ENCODE results near the gene CHTF18.
A peak's percentile ranks its signal among the peaks of the same experiment; 100 is the strongest.

Gene CHTF18

GRCh38 chr16:776824-777223, 11.6 kb upstream of the CHTF18 start:
- no peak overlapping the region for H3K4me3 Mint-ChIP-seq
- no peaks in the 10 kb centered on the region for H3K9me3 Mint-ChIP-seq
- peaks cover 1% of the 10 kb centered on the region for H3K4me1 Mint-ChIP-seq (ENCODE audit: low read depth)
- no peaks in the 10 kb centered on the region for H3K27me3 Mint-ChIP-seq (ENCODE audit: low read depth)
- no peak overlapping the region for H3K27ac Mint-ChIP-seq
- H3K36me3 Mint-ChIP-seq (ENCODE audit: low read depth) = no peaks in the 10 kb centered on the region

DNA sequence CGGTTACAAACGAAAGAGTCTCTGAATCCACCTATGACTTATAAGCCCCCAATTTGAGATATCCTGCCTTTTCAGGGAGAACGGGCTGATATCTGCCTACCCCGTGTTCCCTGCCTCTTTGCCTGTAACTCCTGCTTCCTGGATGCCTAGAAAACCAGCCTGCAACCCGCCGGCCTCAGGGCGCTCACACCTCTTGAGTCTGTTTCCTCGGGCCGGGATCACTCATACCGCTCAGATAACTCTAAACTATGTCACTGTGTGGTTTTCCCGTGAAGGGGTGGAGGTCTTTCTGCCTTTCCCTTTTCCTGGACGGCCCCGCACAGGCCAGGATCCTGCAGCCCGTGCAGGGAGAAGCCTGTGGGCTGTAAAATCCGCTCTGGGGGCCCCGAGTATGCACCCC, 10.6 kb upstream of the CHTF18 start:
- H3K4me3 Mint-ChIP-seq = no peak overlapping the region
- H3K4me1 Mint-ChIP-seq (ENCODE audit: low read depth) = peaks cover 1% of the 10 kb centered on the region
- H3K27me3 Mint-ChIP-seq (ENCODE audit: low read depth) = no peaks in the 10 kb centered on the region
- H3K27ac Mint-ChIP-seq = no peak overlapping the region
- H3K9me3 Mint-ChIP-seq = no peaks in the 10 kb centered on the region
- H3K36me3 Mint-ChIP-seq (ENCODE audit: low read depth) = no peaks in the 10 kb centered on the region

DNA sequence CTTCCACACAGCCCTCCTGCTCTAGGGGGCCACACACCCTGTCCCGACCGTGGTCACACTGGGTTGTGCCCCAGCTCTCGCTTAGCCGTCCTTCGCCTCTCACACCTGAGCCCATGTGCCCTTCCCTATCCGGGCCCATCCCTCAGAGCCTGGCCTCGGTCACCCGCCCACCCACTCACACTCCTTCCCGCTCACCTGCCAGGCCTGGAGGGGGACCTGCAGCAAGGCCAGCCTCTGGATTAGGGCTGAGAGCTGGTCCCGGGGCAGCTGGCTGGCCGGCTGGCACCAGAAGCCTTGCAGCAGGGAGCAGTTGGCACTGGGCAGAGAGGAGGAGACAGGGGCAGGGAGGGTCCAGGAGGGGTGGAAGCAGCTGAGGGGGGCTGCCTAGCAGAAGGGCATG, 10.0 kb upstream of the CHTF18 start:
- Mint-ChIP-seq H3K27me3 (ENCODE audit: low read depth) (no peaks in the 10 kb centered on the region), H3K4me3 (no peak overlapping the region), H3K27ac (no peak overlapping the region), H3K9me3 (no peaks in the 10 kb centered on the region), H3K4me1 (ENCODE audit: low read depth) (peaks cover 1% of the 10 kb centered on the region), H3K36me3 (ENCODE audit: low read depth) (no peaks in the 10 kb centered on the region)

- Mint-ChIP-seq H3K27me3 (ENCODE audit: low read depth) (no peaks in the 10 kb centered on the region), H3K9me3 (no peaks in the 10 kb centered on the region), H3K36me3 (ENCODE audit: low read depth) (no peaks in the 10 kb centered on the region), H3K4me3 (no peak overlapping the region), H3K4me1 (ENCODE audit: low read depth) (peaks cover 1% of the 10 kb centered on the region), H3K27ac (no peak overlapping the region)
These were observed 9.4 kb upstream of the CHTF18 start for GRCh38 chr16:778909-779527.

DNA sequence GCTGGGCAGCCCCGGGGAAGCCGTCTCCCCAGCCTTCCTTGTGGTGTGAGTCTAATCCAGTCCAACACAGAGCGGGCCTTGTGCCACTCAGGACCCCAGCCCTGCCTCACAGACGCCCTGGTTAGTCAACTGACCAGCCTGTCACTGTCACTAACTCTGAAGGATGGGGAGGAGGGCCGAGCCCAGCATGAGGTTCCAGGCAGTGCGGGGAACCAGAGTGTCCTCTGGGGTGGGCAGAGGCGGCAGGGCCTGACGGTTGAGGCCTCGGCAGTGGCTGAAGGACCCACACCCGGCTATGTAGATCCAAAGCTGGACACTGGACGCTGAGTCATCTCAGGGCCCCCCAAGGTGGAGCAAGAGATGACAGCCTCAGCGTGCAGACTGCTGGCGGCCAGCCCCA, 8.9 kb upstream of the CHTF18 start:
- Mint-ChIP-seq H3K27me3 (ENCODE audit: low read depth) (no peaks in the 10 kb centered on the region), H3K27ac (no peak overlapping the region), H3K4me1 (ENCODE audit: low read depth) (peaks cover 1% of the 10 kb centered on the region)

DNA sequence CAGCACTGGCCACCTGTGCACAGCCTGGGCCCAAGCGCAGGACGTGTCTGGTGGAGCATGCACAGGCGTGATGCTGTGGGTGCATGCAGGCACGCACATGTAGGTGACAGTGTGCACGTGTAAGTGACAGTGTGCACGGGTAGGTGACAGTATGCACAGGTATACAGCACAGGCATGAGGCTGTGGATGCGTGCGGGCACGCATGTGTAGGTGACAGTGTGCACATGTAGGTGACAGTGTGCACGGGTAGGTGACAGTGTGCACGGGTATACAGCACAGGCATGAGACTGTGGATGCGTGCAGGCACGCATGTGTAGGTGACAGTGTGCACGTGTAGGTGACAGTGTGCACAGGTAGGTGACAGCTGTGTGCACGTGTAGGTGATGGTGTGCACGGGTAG, 8.1 kb upstream of the CHTF18 start:
- H3K36me3 Mint-ChIP-seq (ENCODE audit: low read depth) = no peaks in the 10 kb centered on the region
- no peak overlapping the region for H3K27ac Mint-ChIP-seq
- H3K4me3 Mint-ChIP-seq = no peak overlapping the region
- H3K9me3 Mint-ChIP-seq = no peaks in the 10 kb centered on the region
- H3K27me3 Mint-ChIP-seq (ENCODE audit: low read depth) = no peaks in the 10 kb centered on the region
- H3K4me1 Mint-ChIP-seq (ENCODE audit: low read depth) = peaks cover 1% of the 10 kb centered on the region

More for the DNA sequence above, 8.9 kb upstream of the CHTF18 start:
- Mint-ChIP-seq H3K36me3 (ENCODE audit: low read depth) (no peaks in the 10 kb centered on the region), H3K9me3 (no peaks in the 10 kb centered on the region), H3K4me3 (no peak overlapping the region)

- Mint-ChIP-seq H3K27me3 (ENCODE audit: low read depth) (no peaks in the 10 kb centered on the region), H3K4me3 (no peak overlapping the region), H3K9me3 (no peaks in the 10 kb centered on the region), H3K4me1 (ENCODE audit: low read depth) (peaks cover 1% of the 10 kb centered on the region), H3K27ac (no peak overlapping the region), H3K36me3 (ENCODE audit: low read depth) (no peaks in the 10 kb centered on the region)
These were observed 6.9 kb upstream of the CHTF18 start for GRCh38 chr16:781346-782010.

- no peak overlapping the region for H3K4me3 Mint-ChIP-seq
- H3K9me3 Mint-ChIP-seq = no peaks in the 10 kb centered on the region
- H3K27ac Mint-ChIP-seq = no peak overlapping the region
- no peaks in the 10 kb centered on the region for H3K36me3 Mint-ChIP-seq (ENCODE audit: low read depth)
- H3K4me1 Mint-ChIP-seq (ENCODE audit: low read depth) = peaks cover 1% of the 10 kb centered on the region
- no peaks in the 10 kb centered on the region for H3K27me3 Mint-ChIP-seq (ENCODE audit: low read depth)
These were observed 6.2 kb upstream of the CHTF18 start for GRCh38 chr16:782258-782657.

DNA sequence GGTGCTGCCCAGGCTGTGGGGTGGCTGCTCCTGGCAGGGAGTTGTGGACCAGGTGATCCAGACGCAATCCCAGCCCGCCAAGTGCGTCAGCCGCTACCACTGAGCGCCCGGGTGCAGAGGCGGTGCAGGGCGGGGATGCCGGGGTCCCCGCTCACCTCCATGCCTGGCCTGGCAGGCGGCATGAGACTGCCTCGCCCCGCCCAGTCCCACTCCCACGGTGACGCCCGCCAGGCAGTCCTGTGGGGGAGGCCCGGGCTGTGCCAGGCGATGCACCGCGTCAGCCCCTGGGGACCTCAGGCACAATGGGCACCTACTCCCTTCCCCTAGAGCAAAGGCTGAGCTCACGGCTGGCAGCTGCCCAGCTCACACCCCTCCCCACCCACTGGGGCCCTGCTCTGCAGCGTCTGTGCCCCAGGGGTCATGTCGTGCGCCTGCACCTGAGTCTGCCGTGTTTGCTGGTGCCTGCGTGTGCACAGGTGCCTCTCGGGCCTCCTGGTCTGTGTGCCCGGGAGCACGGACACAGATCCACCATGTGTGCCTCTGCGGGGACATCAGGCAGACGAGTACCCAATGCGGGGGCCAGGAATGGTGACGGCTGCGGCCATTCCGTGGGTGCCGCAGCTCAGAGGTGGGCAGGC, 5.5 kb upstream of the CHTF18 start:
- Mint-ChIP-seq H3K9me3 (no peaks in the 10 kb centered on the region), H3K36me3 (ENCODE audit: low read depth) (no peaks in the 10 kb centered on the region), H3K27ac (no peak overlapping the region), H3K4me3 (no peak overlapping the region), H3K27me3 (ENCODE audit: low read depth) (no peaks in the 10 kb centered on the region), H3K4me1 (ENCODE audit: low read depth) (no peaks in the 10 kb centered on the region)

GRCh38 chr16:783404-784161, 4.8 kb upstream of the CHTF18 start:
- Mint-ChIP-seq H3K27ac (no peak overlapping the region), H3K9me3 (no peaks in the 10 kb centered on the region), H3K4me1 (ENCODE audit: low read depth) (no peaks in the 10 kb centered on the region), H3K27me3 (ENCODE audit: low read depth) (no peaks in the 10 kb centered on the region), H3K4me3 (no peak overlapping the region), H3K36me3 (ENCODE audit: low read depth) (no peaks in the 10 kb centered on the region)

DNA sequence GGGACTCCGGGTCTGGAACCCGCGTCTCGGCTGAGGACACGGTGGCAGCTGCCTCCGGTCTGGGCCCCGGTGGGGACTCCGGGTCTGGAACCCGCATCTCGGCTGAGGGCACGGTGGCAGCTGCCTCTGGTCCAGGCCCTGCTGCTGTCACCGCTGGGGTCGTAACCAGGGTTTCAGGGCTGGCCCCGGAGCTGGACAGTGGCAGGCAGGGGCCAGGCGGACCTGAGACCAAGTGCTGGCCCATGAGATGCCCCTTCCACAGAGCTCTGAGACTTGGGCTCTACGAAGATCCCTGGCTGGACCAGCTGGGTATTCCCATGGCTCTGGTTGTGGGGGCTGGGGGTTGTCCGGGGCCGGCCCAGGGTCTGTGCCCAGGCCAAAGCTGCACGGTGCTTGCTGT, 4.0 kb upstream of the CHTF18 start:
- no peaks in the 10 kb centered on the region for H3K9me3 Mint-ChIP-seq
- H3K27ac Mint-ChIP-seq = no peak overlapping the region
- no peaks in the 10 kb centered on the region for H3K4me1 Mint-ChIP-seq (ENCODE audit: low read depth)
- no peak overlapping the region for H3K4me3 Mint-ChIP-seq
- no peaks in the 10 kb centered on the region for H3K36me3 Mint-ChIP-seq (ENCODE audit: low read depth)
- H3K27me3 Mint-ChIP-seq (ENCODE audit: low read depth) = no peaks in the 10 kb centered on the region

GRCh38 chr16:785563-786535, 2.6 kb upstream of the CHTF18 start:
- no peaks in the 10 kb centered on the region for H3K9me3 Mint-ChIP-seq
- no peak overlapping the region for H3K27ac Mint-ChIP-seq
- H3K27me3 Mint-ChIP-seq (ENCODE audit: low read depth) = no peaks in the 10 kb centered on the region
- no peaks in the 10 kb centered on the region for H3K36me3 Mint-ChIP-seq (ENCODE audit: low read depth)
- no peaks in the 10 kb centered on the region for H3K4me1 Mint-ChIP-seq (ENCODE audit: low read depth)
- H3K4me3 Mint-ChIP-seq = peak overlapping the region; percentile 58

- Mint-ChIP-seq H3K36me3 (ENCODE audit: low read depth) (peaks cover 6% of the 10 kb centered on the region), H3K4me3 (peak overlapping the region; percentile 86), H3K4me1 (ENCODE audit: low read depth) (no peaks in the 10 kb centered on the region), H3K27ac (peak overlapping the region; percentile 77), H3K9me3 (no peaks in the 10 kb centered on the region), H3K27me3 (ENCODE audit: low read depth) (no peaks in the 10 kb centered on the region)
These were observed 976 bp upstream of the CHTF18 start for GRCh38 chr16:787321-787966.
